GM21576 (cell line): ENCODE results near the gene SEMA7A.
"Not testable (repeated sequence)": the region's sequence is repeated elsewhere in the genome, so short reads cannot be mapped to it uniquely, and the experiment has no call there.

Source experiments
- ATAC-seq: cut with Tn5 transposase; IDR thresholded peaks from one replicate; pipeline ENCODE4 v1.9.1; 2021; ENCODE audit warnings: mild to moderate bottlenecking, moderate library complexity; ENCODE audit not compliant: unreplicated experiment

The SEMA7A gene

GRCh38 chr15:74376825-74377581 lies 56.8 kb downstream of the SEMA7A start:
- ATAC-seq, result no peak

- no peak for ATAC-seq
Observed at GRCh38 chr15:74376226-74376625, 57.5 kb downstream of the SEMA7A start.

DNA sequence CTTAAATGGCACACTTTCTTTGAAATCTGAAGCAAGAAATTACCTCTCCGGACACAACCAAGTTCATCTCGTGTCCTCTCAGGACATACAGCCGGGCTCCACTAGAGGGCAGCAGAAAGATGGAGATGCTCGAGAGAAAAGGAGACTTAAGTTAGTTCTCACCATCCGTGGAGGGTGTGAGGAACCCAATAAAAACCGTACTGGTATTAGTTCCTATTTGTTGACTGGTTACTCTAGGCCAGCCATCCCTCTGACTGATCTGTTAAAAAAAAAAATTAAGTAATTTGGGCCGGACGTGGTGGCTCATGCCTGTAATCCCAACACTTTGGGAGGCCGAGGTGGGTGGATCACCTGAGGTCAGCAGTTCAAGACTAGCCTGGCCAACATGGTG lies 58.5 kb downstream of the SEMA7A start:
- ATAC-seq, result no peak

DNA sequence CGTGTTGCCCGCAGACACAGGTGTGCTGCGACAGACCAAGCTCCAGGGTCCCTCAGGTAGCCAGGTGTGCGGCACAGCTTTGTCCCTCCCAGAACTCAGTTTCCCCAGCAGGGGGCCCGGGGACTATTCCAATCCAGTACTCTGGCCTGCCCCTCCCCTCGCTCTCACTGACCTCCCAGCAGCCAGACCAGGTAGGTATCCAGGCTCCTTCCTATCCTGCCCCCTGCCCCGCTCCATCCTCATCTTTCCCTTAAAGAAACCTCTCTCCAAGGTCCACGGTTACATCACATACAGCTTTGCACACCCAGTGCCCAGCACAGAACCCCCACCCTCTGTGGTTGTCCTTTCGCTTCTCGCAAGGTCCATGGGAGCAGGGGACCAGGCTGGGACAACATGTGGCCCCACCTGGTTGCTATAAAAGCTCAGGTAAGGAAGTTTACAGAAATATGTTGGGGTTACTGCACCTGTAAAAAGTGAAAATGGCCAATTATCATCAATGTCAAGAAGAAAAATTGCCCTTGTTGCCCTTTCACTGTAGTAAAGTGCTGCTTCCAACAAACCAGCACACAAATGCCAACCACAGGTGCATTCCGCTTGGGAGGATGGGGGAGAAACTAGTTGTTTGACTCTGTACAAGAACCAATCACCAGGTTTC lies 59.0 kb downstream of the SEMA7A start:
- no peak for ATAC-seq

- ATAC-seq, result peak; percentile 68
Observed at GRCh38 chr15:74373731-74374647, 59.8 kb downstream of the SEMA7A start.

DNA sequence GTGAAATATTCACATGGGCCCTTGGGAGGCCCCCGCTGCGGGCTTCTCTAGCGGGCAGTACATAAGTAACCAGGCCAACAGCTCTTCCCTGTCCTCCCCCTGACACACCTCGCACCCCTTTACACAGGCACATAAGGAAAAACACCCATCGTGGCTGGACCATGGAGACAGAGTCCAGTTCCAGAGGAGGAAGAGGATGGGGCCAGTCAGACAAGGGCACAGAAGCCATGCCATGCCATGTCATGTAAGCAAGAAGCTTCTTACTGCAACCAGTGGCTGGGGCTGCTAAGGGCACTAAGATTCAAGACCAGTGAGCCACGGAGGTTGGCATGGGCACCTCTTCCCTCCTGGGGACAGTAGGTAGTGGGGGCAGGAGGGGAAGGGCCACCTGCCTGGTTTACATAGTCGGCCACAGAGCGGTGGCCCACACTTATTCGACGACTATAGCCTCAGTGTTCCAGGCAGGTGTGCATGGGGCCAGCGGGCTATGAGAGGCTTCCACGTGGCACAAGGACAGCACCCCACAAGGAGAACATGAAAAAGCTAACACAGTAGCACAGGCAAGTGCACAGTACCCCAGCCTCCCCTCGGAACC lies 60.6 kb downstream of the SEMA7A start:
- ATAC-seq, result no peak

- ATAC-seq, result no peak
Observed at GRCh38 chr15:74370471-74370870, 63.3 kb downstream of the SEMA7A start.

DNA sequence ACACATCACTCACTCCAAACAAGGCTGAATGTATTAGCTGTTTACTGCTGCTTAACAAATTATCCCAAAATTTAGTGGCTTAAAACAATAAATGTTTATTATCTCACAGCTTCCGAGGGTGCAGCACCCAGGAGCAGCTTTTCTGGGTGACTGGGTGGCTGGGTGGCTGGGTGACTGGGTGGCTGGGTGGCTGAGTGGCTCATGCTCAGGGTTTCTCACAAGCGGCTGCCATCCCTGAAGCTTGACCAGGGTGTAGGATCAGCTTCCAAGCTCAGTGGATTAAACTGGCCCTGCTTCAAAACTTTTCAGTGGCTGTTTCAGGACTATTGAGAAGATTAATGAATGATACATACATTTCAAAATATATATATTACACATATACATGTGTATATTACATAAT lies 64.0 kb downstream of the SEMA7A start:
- ATAC-seq, result no peak

- no peak for ATAC-seq
Observed at GRCh38 chr15:74369084-74369745, 64.5 kb downstream of the SEMA7A start.

- ATAC-seq, result no peak
Observed at GRCh38 chr15:74368121-74368520, 65.6 kb downstream of the SEMA7A start.

DNA sequence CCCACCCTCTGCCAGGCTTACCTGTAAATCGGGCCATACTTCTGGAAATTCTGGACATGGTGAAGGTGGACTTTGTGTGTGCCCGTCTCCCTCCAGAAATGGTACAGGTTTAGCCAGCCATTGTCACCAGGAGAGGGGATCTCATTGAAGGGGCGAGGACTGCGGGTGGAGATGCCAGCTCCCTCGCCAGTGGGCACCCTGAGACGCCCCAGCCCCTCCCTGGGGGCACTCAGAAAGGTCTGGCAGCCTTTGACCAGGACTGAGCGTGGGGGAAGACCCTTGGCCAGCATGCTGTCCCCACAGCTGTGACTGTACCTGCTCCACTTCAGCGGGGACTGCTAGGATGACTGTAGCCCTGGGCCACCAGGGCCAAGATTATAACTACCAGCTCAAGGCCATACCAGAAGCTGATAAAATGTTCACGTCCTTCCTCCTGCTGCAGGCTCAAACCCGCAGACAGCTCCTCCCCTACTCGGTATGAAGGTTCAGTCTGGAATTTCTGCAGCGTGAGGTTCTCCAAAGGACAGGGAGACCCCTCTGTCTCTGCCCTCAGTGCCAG lies 66.4 kb downstream of the SEMA7A start, which contains the start of gene CYP11A1:
CYP11A1 (minus strand) TSS at position 351 of the 559 bp plus-strand sequence; CDS start at position 290, 61 bp downstream.
- no peak for ATAC-seq

GRCh38 chr15:74365598-74366445 lies 67.9 kb downstream of the SEMA7A start:
- no peak for ATAC-seq

- no peak for ATAC-seq
Observed at GRCh38 chr15:74364936-74365597, 68.7 kb downstream of the SEMA7A start.

DNA sequence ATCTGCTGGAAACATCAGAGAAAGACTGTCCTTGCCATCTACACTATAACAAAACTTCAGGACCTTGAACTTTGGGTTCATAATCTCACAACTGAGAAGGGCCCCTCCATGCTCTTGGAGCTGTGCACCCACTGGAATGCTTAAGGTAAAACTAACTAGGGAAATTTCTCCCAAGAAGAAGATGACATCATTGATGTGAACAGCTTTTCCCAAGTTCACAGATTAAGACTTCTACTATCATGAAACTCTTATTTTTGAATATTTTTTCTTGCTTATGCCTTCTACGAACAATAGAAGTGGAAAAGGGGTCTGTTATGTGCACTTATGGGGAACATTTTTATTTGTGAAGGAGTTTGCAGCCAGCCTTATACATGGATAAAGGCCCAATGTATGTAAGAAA lies 71.3 kb downstream of the SEMA7A start:
- ATAC-seq, result no peak

DNA sequence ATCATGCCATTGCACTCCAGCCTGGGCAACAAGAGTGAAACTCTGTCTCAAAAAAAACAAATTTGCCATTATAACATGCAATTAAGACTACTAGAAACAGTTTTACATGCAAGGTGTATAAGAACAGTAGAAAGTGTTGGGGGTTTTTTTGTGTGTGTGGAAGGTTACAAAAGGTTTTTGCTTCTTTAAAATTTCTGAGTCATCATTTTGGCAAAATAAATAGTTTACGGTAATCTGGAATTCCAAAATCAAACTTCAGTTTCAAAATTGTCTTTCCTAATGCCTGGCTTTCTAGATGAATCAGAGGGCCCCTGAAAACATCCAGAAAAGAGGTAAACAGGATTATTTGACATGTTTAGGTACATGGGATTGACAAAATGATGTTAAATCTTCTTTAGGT lies 72.9 kb downstream of the SEMA7A start:
- ATAC-seq, result not testable (repeated sequence)

GRCh38 chr15:74359376-74359775 lies 74.4 kb downstream of the SEMA7A start:
- not testable (repeated sequence) for ATAC-seq
